Measurements from ENCODE around the gene LAMA4. TPM values are rescaled to one million over a fixed set of nuclear protein-coding genes. Genes with fewer than 3 reads are reported as not detected.

Gene LAMA4
- total RNA-seq, 4 donors from 2014 or later: 8.1 to 116 (median 19.0) TPM

- no peak overlapping the region for H3K4me3 ChIP-seq
- intact Hi-C loops (cut with DNase I): no loop called here
- H3K36me3 ChIP-seq: no peaks in the 10 kb centered on the region
- DNase-seq: no peak
- H3K27ac ChIP-seq: no peak overlapping the region
- TF ChIP-seq POLR2A (IDR thresholded peaks at IDR 0.05) (no peak), CTCF (IDR thresholded peaks at IDR 0.05) (no peak)
- 57 to 70% methylated on average over 4 of the region's 4 CpGs for WGBS, 2 donors
- H3K9me3 ChIP-seq: no peaks in the 10 kb centered on the region
- H3K27me3 ChIP-seq: no peaks in the 10 kb centered on the region
- peaks cover 0 to 36% (median 8%) of the 10 kb centered on the region in 3 donors for H3K4me1 ChIP-seq
These were observed 29.3 kb upstream of the LAMA4 start for GRCh38 chr6:112283621-112284020.

DNA sequence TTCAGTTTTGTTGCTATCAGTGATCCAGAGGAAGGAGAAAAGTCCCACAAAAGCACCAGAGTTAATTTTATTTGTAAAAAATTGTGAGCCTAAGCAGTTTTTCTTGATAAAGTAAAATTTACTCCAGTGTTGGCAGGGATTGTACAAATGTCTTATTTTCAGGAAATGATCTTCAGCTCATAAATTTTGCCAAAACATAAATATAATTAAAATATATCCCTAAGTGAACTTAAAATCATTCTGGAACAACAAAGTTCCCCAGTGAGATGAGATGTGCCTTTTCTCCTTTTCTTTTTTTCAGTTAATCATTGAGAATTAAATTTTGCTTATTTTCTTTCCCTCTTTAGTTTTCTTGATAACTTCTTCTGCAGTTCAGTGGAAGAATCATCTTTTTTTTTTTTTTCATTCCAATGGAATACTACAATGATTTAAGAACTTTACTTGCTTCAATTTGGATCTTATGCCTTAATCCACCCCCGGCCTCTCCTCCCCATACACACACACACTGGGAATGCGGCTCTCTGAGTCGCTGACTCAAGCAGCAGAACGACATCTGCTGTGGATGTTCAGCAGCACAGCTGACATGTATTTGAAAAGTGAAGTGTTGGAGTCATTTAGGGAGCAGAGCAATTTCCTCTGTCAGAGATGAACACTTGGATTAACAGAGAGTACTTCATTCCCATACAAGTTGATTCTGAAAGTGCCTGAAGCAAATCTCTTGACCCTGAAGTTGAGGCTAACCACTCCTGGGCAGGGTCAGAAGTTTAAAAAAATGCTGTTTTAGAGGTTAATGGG lies 27.7 kb upstream of the LAMA4 start:
- intact Hi-C loops (cut with DNase I): no loop called here
- no peak for DNase-seq
- WGBS, 2 donors: 16 to 28% methylated on average over 4 of the region's 4 CpGs
- Histone ChIP-seq H3K4me3 (no peak overlapping the region), H3K4me1 (peaks cover 0 to 33% (median 8%) of the 10 kb centered on the region in 3 donors), H3K27ac (peak overlapping the region in 3 of 4 donors; percentile 5 to 53 (median 48)), H3K36me3 (no peaks in the 10 kb centered on the region), H3K9me3 (no peaks in the 10 kb centered on the region), H3K27me3 (no peaks in the 10 kb centered on the region)
- TF ChIP-seq CTCF (IDR thresholded peaks at IDR 0.05) (peak in 1 of 6 experiments; percentile 15), POLR2A (IDR thresholded peaks at IDR 0.05) (no peak)

- no peak for DNase-seq
- no peak for TF ChIP-seq CTCF (IDR thresholded peaks at IDR 0.05)
- 60 to 66% methylated on average over 5 of the region's 5 CpGs for WGBS, 2 donors
- peak overlapping the region in 3 of 4 donors; percentile 13 to 69 (median 24) for H3K27ac ChIP-seq
- H3K27me3 ChIP-seq: no peaks in the 10 kb centered on the region
- no peak overlapping the region for H3K4me3 ChIP-seq
- intact Hi-C loops (cut with DNase I): no loop called here
- no peaks in the 10 kb centered on the region for H3K9me3 ChIP-seq
- peaks cover 0 to 33% (median 4%) of the 10 kb centered on the region in 3 donors for H3K4me1 ChIP-seq
- no peaks in the 10 kb centered on the region for H3K36me3 ChIP-seq
These were observed 24.9 kb upstream of the LAMA4 start for GRCh38 chr6:112279031-112279935.

GRCh38 chr6:112275365-112275764 lies 21.0 kb upstream of the LAMA4 start:
- TF ChIP-seq POLR2A (IDR thresholded peaks at IDR 0.05) (no peak), CTCF (IDR thresholded peaks at IDR 0.05) (no peak)
- Histone ChIP-seq H3K27me3 (no peaks in the 10 kb centered on the region), H3K4me3 (no peak overlapping the region), H3K27ac (no peak overlapping the region), H3K4me1 (peaks cover 0 to 19% (median 4%) of the 10 kb centered on the region in 3 donors), H3K36me3 (no peaks in the 10 kb centered on the region), H3K9me3 (no peaks in the 10 kb centered on the region)
- intact Hi-C loops (cut with DNase I): no loop called here
- no peak for DNase-seq

- Histone ChIP-seq H3K36me3 (no peaks in the 10 kb centered on the region), H3K27me3 (no peaks in the 10 kb centered on the region), H3K4me3 (no peak overlapping the region), H3K9me3 (no peaks in the 10 kb centered on the region), H3K27ac (no peak overlapping the region), H3K4me1 (peaks cover 0 to 18% (median 0%) of the 10 kb centered on the region in 3 donors)
- no peak for TF ChIP-seq POLR2A (IDR thresholded peaks at IDR 0.05)
- TF ChIP-seq CTCF (IDR thresholded peaks at IDR 0.05): no peak
- no peak for DNase-seq
- 69 to 89% methylated on average over 1 of the region's 1 CpG for WGBS, 2 donors
- intact Hi-C loops (cut with DNase I): no loop called here
These were observed 20.4 kb upstream of the LAMA4 start for GRCh38 chr6:112274774-112275173.
